Measurements from ENCODE around the gene FBXO24.
A peak's percentile ranks its signal among the peaks of the same experiment; 100 is the strongest.

FBXO24 gene

GRCh38 chr7:100589341-100589947, 3.3 kb downstream of the FBXO24 start:
- DNase-seq (ENCODE audit: low read depth in 2 of 2): no peak

GRCh38 chr7:100590077-100590737, 4.1 kb downstream of the FBXO24 start:
- DNase-seq (ENCODE audit: low read depth in 2 of 2): no peak

- no peak for DNase-seq (ENCODE audit: low read depth in 2 of 2)
These were observed 5.5 kb downstream of the FBXO24 start for GRCh38 chr7:100591596-100591995.

GRCh38 chr7:100595188-100595587, 9.1 kb downstream of the FBXO24 start:
- DNase-seq (ENCODE audit: low read depth in 2 of 2): no peak

- DNase-seq (ENCODE audit: low read depth in 2 of 2): no peak
These were observed 12.3 kb downstream of the FBXO24 start for GRCh38 chr7:100598425-100598824.

GRCh38 chr7:100599911-100600729, 14.0 kb downstream of the FBXO24 start:
- DNase-seq (ENCODE audit: low read depth in 2 of 2): no peak

- DNase-seq (ENCODE audit: low read depth in 2 of 2): no peak
These were observed 14.6 kb downstream of the FBXO24 start for GRCh38 chr7:100600730-100601038.

GRCh38 chr7:100602889-100603725, 17.0 kb downstream of the FBXO24 start:
- no peak for DNase-seq (ENCODE audit: low read depth in 2 of 2)

- no peak for DNase-seq (ENCODE audit: low read depth in 2 of 2)
These were observed 17.5 kb downstream of the FBXO24 start for GRCh38 chr7:100603726-100604027.

GRCh38 chr7:100604028-100604975, 18.2 kb downstream of the FBXO24 start:
- DNase-seq (ENCODE audit: low read depth in 2 of 2): peak; percentile 65 to 66

GRCh38 chr7:100604976-100605911, 19.1 kb downstream of the FBXO24 start:
- no peak for DNase-seq (ENCODE audit: low read depth in 2 of 2)

GRCh38 chr7:100606313-100606712, 20.2 kb downstream of the FBXO24 start:
- no peak for DNase-seq (ENCODE audit: low read depth in 2 of 2)

- no peak for DNase-seq (ENCODE audit: low read depth in 2 of 2)
These were observed 21.0 kb downstream of the FBXO24 start for GRCh38 chr7:100607111-100607510.

- DNase-seq (ENCODE audit: low read depth in 2 of 2): no peak
These were observed 23.8 kb downstream of the FBXO24 start for GRCh38 chr7:100609958-100610357.

- DNase-seq (ENCODE audit: low read depth in 2 of 2): peak; percentile 97 to 99
These were observed 26.0 kb downstream of the FBXO24 start, which contains the start of gene MOSPD3 for GRCh38 chr7:100611983-100612729. Gene MOSPD3 (plus strand): TSS chr7:100612540. CDS start chr7:100612792, 252 bp downstream.

- no peak for DNase-seq (ENCODE audit: low read depth in 2 of 2)
These were observed 26.7 kb downstream of the FBXO24 start for GRCh38 chr7:100612730-100613390.

GRCh38 chr7:100613412-100614175, 27.5 kb downstream of the FBXO24 start:
- DNase-seq (ENCODE audit: low read depth in 2 of 2): no peak
